ENCODE results near the gene SNTB2. TPM values are rescaled to one million over a fixed set of nuclear protein-coding genes. Genes with fewer than 3 reads are reported as not detected.

SNTB2 gene
- total and polyA plus RNA-seq, 8 donors, result 2.7 to 18.2 (median 10.0) TPM

DNA sequence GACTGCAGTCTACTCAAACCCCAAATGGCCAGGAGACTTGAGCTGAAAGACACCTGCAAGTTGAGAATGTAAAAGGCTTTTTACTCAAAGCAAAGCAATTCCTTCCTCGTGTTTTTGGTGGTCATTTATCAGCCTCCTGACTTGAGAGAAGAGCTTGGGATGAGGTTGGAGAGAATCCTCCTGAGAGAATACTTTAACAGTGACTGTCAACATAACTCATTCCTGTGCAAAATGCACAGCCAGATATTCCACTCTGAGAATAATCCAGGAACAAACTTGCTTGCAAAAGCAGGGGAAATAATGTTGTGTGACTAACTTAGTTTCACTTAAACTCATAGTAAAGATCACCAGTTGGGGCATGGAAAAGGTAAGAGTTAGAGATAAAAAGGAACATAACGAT is 53.4 kb downstream of the SNTB2 start:
- Histone ChIP-seq H3K4me3 (no peak overlapping the region), H3K36me3 (no peaks in the 10 kb centered on the region), H3K27me3 (no peaks in the 10 kb centered on the region), H3K9me3 (no peaks in the 10 kb centered on the region), H3K27ac (no peak overlapping the region), H3K4me1 (peaks cover 0 to 17% (median 5%) of the 10 kb centered on the region in 3 donors)
- no peak for FAIRE-seq
- no peak for DNase-seq
- no peak for ATAC-seq
- WGBS, 2 donors, result 70 to 74% methylated on average over 2 of the region's 2 CpGs
- TF ChIP-seq, protein P1, sequence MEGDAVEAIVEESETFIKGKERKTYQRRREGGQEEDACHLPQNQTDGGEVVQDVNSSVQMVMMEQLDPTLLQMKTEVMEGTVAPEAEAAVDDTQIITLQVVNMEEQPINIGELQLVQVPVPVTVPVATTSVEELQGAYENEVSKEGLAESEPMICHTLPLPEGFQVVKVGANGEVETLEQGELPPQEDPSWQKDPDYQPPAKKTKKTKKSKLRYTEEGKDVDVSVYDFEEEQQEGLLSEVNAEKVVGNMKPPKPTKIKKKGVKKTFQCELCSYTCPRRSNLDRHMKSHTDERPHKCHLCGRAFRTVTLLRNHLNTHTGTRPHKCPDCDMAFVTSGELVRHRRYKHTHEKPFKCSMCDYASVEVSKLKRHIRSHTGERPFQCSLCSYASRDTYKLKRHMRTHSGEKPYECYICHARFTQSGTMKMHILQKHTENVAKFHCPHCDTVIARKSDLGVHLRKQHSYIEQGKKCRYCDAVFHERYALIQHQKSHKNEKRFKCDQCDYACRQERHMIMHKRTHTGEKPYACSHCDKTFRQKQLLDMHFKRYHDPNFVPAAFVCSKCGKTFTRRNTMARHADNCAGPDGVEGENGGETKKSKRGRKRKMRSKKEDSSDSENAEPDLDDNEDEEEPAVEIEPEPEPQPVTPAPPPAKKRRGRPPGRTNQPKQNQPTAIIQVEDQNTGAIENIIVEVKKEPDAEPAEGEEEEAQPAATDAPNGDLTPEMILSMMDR (IDR thresholded peaks at IDR 0.05), result no peak
- intact Hi-C loops (cut with DNase I), result no loop called here

DNA sequence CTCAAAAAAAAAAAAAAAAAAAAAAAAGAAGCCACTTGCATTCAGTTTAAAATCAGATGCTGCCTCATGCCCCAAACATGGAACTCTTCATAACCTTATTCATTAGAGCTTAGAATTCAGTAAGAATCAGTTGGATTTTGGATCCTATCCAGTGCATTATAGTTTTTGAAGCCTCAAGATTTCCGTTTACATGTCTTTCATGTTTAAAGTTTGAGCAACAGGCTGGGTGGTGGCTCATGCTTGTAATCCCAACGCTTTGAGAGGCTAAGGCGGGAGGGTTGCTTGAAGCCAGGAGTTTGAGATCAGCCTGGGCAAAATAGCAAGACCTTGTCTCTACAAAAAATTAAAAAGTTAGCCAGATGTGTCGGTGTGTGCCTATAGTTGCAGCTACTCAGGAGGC is 55.0 kb downstream of the SNTB2 start:
- 88 to 94% methylated on average over 4 of the region's 4 CpGs for WGBS, 2 donors

DNA sequence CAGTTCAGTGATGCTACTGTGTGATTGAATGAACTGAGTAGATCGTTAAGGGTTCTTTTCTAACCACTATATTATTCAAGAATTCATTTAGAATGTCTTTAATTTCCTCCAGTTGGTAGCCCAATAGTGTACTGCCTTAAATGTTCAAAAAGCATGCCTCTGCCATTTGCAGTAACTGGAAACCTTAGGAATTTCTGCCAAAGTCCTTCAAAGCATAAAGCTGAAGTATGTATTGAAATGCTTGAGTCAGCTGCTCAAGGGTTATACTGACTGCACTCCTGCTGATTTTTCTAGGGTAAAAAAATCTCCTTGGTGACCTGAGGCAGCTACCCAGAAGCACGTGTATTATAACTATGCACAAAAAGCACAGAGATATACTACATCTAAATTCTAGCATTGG is 56.5 kb downstream of the SNTB2 start:
- peaks cover 0 to 6% (median 5%) of the 10 kb centered on the region in 3 donors for H3K4me1 ChIP-seq
- FAIRE-seq (no peak), ATAC-seq (no peak), DNase-seq (no peak)
- TF ChIP-seq, protein P1 (IDR thresholded peaks at IDR 0.05), result no peak
- no peaks in the 10 kb centered on the region for H3K27me3 ChIP-seq
- 81 to 92% methylated on average over 2 of the region's 2 CpGs for WGBS, 2 donors
- H3K27ac ChIP-seq, result no peak overlapping the region
- H3K9me3 ChIP-seq, result no peaks in the 10 kb centered on the region
- intact Hi-C loops (cut with DNase I), result no loop called here
- H3K4me3 ChIP-seq, result no peak overlapping the region
- no peaks in the 10 kb centered on the region for H3K36me3 ChIP-seq

More for the DNA sequence above, 55.0 kb downstream of the SNTB2 start:
- peaks cover 0 to 6% (median 5%) of the 10 kb centered on the region in 3 donors for H3K4me1 ChIP-seq
- H3K27ac ChIP-seq, result no peak overlapping the region
- no peaks in the 10 kb centered on the region for H3K9me3 ChIP-seq
- intact Hi-C loops (cut with DNase I), result no loop called here
- DNase-seq (no peak), FAIRE-seq (no peak), ATAC-seq (no peak)
- no peaks in the 10 kb centered on the region for H3K36me3 ChIP-seq
- TF ChIP-seq, protein P1 (IDR thresholded peaks at IDR 0.05), result no peak
- no peaks in the 10 kb centered on the region for H3K27me3 ChIP-seq
- H3K4me3 ChIP-seq, result no peak overlapping the region

DNA sequence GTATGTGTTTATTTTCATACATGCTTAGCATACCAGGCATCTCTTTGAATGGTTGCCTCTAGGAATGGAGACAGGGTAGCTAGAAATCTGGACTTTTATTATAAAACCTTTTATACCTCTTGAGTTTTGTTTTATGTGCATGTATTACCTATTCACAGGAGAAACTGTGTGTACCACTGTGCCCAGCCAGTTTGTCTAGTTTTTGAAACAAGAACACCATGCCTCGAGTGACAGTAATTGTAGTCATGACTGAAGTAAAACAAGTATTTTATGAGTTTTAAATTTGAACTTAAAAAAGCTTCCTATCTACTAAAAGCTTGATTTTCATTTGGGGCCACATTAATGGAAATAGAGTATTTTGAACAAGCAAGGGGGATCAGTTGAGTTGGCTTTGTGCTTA is 57.4 kb downstream of the SNTB2 start:
- Histone ChIP-seq H3K4me1 (peaks cover 0 to 6% (median 5%) of the 10 kb centered on the region in 3 donors), H3K36me3 (no peaks in the 10 kb centered on the region), H3K27ac (no peak overlapping the region), H3K4me3 (no peak overlapping the region), H3K9me3 (no peaks in the 10 kb centered on the region), H3K27me3 (no peaks in the 10 kb centered on the region)
- WGBS, 2 donors, result 36 to 39% methylated on average over 1 of the region's 1 CpG
- FAIRE-seq (no peak), ATAC-seq (no peak), DNase-seq (no peak)
- TF ChIP-seq, protein P1 (IDR thresholded peaks at IDR 0.05), result no peak
- intact Hi-C loops (cut with DNase I), result no loop called here

DNA sequence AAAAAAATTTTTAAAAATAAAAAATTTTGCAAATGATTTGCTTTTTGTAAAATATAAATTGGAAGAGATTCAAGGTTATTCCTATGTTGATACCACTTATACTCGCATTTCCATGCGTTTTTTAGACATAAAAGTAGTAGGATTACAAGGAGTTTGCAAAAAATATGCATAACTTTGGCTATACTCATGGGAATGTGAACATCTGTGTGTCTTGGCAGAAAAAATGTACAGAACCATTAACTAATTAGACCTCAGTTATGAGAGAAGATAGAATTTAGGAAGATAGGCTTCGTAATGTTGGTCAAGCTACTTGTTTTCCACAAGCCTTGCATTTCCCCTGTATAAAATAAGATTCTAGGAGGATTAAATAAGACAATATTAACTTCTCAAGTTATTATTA is 63.1 kb downstream of the SNTB2 start:
- H3K9me3 ChIP-seq, result no peaks in the 10 kb centered on the region
- H3K36me3 ChIP-seq, result no peaks in the 10 kb centered on the region
- FAIRE-seq (no peak), ATAC-seq (peak in 2 of 4 donors; percentile 17 to 39), DNase-seq (no peak)
- no peak overlapping the region for H3K27ac ChIP-seq
- WGBS, 2 donors, result 43 to 45% methylated on average over 3 of the region's 3 CpGs
- TF ChIP-seq, protein P1 (IDR thresholded peaks at IDR 0.05), result no peak
- peaks cover 0 to 3% (median 0%) of the 10 kb centered on the region in 3 donors for H3K4me1 ChIP-seq
- no peaks in the 10 kb centered on the region for H3K27me3 ChIP-seq
- intact Hi-C loops (cut with DNase I), result no loop called here
- H3K4me3 ChIP-seq, result no peak overlapping the region
